Activated T-helper 1 cell treated with anti-CD3 and anti-CD28 coated beads, Interleukin-2, amount 50 U/mL, for 16 hours (primary cell): ENCODE measurements around the gene ACOT12.
"Not testable (repeated sequence)": the region's sequence is repeated elsewhere in the genome, so short reads cannot be mapped to it uniquely, and the experiment has no call there.

Experiments
- DNase-seq, 2 donors: peaks; one replicate each; pipeline ENCODE4 v3.0.0-alpha.2; 2020; ENCODE audit warnings: low read depth in 1 of 2, low spot score in 1 of 2

Gene ACOT12

DNA sequence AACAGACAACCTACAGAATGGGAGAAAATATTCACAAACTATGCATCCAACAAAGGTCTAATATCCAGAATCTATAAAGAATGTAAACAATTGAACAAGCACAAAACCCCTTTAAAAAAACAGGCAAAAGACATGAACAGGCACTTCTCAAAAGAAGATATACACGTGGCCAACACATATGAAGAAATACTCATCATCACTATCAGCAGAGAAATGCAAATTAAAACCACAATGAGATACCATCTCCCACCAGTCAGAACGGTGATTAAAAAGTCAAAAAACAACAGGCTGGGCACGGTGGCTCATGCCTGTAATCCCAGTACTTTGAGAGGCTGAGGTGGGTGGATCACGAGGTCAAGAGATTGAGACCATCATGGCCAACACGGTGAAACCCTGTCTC, 99.9 kb downstream of the ACOT12 start:
- not testable (repeated sequence) for DNase-seq

DNA sequence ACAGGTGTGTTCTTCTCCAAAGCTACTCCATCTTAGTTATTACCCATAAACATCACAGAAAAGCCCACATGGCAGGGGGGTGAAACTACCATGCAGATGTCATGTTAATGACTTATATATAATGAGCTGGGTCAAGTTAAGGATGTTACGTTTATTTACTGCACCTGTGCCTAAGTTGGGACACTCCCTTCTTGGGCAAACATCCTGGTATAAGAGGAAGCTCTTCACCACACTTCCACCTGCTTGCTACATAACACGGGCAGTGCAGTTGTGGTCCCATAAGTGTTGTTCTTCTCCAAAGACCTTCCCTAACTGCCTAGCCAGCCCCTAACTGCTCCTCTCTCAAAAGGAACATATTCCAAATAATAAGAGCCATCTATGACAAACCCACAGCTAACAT, 101.8 kb downstream of the ACOT12 start:
- no peak for DNase-seq

DNA sequence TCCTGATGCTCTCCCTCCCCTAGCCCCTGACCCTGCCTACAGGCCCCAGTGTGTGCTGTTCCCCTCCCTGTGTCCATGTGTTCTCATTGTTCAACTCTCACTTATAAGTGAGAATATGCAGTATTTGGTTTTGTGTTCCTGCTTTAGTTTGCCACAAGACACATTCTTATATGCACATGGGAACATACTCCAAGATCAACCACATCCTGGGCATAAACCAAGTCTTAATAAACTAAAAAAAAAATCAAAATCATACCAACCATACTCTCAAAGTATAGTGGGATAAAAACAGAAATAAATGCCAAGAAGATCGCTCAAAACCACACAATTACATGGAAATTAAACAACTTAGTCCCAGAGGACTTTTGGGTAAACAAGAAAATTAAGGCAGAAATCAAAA, 103.8 kb downstream of the ACOT12 start:
- DNase-seq: no peak

DNA sequence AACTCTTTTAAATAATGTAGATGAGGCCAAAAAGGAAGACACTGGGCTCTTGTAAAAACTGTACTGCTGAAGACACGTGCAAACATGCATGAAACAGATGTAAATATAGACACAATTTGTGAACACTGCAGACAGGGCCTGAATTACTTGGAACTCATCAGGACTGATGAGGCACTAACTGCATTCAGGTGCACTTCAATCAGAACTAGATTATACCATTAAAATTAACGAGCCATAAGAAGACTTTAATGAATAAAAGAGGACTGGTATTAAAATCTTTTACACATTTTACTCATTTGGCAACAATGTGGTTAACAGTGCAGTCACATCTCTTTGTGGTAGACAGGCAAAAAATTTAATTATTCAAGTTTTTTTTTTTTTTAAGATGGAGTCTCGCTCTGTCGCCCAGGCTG, 105.9 kb downstream of the ACOT12 start:
- DNase-seq: no peak

DNA sequence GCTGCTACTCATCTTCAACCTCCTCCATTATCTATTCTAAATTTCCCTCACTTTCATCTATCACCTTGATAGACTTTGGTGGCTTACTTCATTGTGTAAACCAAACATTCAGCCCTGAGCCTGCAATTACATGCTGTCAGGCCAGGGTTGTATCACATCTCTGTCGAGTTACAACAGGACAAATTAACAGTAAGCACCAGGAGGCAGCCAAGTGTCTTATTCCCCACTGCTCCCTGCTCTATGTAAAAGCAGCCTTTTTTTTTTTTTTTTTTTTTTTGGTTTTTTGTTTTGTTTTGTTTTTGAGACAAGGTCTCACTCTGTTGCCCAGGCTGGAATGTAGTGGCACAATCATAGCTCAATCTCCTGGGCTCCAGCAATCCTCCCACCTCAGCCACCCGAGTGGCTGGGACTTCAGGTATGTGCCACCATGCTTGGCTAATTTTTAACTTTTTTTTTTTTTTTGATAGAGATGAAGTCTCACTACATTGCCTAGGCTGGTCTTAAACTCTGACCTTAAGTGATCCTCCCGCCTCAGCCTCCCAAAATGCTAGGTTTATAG, 107.8 kb downstream of the ACOT12 start:
- DNase-seq: no peak

DNA sequence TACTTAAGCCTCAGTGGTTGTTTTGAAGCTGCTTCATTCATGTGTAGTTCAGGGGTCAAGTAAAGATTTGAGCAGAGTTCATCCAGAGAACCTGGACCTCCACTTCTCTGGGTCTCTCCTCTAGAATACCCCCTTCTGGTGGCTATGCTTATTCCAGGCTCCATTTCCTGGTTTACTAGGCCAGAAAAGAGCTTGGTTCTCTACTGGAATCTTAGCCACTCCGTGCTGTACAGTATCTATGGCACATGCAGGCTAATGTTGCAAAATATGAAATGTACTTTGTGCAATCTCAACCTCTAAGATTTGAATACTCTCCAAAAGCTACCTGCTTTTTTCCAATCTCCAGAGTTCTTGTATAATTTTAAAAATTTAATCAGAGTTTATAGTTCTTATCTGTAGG, 110.0 kb downstream of the ACOT12 start:
- no peak for DNase-seq
